ENCODE results near the gene NSD1.

Gene NSD1

DNA sequence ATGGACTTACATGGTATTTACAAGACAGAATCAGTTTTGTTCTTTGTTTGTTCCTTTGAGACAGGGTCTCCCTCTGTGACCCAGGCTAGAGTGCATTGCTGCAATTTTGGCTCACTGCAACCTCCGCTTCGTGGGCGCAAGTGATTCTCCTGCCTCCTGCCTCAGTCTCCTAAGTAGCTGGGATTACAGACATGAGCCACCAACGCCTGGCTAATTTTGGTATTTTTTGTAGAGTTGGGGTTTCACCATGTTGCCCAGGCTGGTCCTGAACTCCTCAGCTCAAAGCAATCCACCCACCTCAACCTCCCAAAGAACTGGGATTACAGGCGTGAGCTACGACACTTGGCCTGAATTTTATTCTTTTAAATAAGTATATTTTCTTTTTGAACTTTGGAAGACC lies 142.3 kb downstream of the NSD1 start:
- TF ChIP-seq, protein P1, sequence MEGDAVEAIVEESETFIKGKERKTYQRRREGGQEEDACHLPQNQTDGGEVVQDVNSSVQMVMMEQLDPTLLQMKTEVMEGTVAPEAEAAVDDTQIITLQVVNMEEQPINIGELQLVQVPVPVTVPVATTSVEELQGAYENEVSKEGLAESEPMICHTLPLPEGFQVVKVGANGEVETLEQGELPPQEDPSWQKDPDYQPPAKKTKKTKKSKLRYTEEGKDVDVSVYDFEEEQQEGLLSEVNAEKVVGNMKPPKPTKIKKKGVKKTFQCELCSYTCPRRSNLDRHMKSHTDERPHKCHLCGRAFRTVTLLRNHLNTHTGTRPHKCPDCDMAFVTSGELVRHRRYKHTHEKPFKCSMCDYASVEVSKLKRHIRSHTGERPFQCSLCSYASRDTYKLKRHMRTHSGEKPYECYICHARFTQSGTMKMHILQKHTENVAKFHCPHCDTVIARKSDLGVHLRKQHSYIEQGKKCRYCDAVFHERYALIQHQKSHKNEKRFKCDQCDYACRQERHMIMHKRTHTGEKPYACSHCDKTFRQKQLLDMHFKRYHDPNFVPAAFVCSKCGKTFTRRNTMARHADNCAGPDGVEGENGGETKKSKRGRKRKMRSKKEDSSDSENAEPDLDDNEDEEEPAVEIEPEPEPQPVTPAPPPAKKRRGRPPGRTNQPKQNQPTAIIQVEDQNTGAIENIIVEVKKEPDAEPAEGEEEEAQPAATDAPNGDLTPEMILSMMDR (IDR thresholded peaks at IDR 0.05; ENCODE audit: low read depth, low read length), result no peak
- Histone ChIP-seq H3K4me1 (no peaks in the 10 kb centered on the region), H3K4me3 (ENCODE audit: low read depth, low read length) (no peak overlapping the region), H3K27me3 (no peaks in the 10 kb centered on the region), H3K9me3 (no peaks in the 10 kb centered on the region), H3K36me3 (peaks cover 44% of the 10 kb centered on the region)
- DNase-seq, result no peak

DNA sequence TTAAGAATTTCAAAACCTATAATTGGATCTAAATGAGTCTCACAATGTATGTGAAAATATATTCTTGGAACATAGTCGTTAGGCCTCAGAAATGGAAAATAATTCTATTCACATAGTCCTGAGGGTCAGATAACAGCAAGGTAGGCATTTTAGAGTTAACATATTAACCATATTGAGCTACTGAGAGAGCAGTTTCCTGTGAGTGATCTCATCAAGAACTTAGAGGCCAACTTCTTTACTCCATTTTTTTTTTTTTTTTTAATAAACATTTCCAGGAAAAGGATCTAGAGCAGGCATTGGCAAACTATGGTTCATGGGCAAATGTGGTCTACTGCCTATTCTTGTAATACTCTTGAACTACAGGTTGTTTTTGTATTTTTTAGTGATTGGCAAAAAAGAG lies 143.3 kb downstream of the NSD1 start:
- Histone ChIP-seq H3K9me3 (no peaks in the 10 kb centered on the region), H3K4me3 (ENCODE audit: low read depth, low read length) (no peak overlapping the region), H3K4me1 (no peaks in the 10 kb centered on the region), H3K27me3 (no peaks in the 10 kb centered on the region), H3K36me3 (peaks cover 50% of the 10 kb centered on the region)
- TF ChIP-seq, protein P1 (IDR thresholded peaks at IDR 0.05; ENCODE audit: low read depth, low read length), result no peak
- DNase-seq, result no peak

DNA sequence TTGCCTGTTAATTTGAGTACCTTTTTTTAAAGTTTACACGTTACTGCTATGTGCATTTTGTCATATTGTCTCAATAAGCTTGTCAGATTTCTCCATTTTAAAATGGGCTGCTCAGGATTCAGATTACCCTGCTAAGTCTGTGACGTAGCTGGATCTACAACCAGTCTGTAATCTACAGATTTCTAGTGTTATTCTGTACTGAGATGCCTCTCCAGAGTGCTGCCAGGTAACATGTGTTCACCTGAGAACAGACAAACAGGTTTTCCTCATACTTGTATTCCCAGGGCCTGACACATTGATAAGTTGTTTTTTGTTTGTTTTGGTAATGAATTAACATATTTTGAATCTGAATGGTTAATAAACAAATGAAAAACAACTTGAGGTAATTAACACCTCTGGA lies 154.6 kb downstream of the NSD1 start:
- no peak overlapping the region for H3K4me3 ChIP-seq (ENCODE audit: low read depth, low read length)
- no peaks in the 10 kb centered on the region for H3K4me1 ChIP-seq
- DNase-seq, result no peak
- no peaks in the 10 kb centered on the region for H3K27me3 ChIP-seq
- TF ChIP-seq, protein P1 (IDR thresholded peaks at IDR 0.05; ENCODE audit: low read depth, low read length), result no peak
- H3K36me3 ChIP-seq, result peaks cover 74% of the 10 kb centered on the region
- no peaks in the 10 kb centered on the region for H3K9me3 ChIP-seq

DNA sequence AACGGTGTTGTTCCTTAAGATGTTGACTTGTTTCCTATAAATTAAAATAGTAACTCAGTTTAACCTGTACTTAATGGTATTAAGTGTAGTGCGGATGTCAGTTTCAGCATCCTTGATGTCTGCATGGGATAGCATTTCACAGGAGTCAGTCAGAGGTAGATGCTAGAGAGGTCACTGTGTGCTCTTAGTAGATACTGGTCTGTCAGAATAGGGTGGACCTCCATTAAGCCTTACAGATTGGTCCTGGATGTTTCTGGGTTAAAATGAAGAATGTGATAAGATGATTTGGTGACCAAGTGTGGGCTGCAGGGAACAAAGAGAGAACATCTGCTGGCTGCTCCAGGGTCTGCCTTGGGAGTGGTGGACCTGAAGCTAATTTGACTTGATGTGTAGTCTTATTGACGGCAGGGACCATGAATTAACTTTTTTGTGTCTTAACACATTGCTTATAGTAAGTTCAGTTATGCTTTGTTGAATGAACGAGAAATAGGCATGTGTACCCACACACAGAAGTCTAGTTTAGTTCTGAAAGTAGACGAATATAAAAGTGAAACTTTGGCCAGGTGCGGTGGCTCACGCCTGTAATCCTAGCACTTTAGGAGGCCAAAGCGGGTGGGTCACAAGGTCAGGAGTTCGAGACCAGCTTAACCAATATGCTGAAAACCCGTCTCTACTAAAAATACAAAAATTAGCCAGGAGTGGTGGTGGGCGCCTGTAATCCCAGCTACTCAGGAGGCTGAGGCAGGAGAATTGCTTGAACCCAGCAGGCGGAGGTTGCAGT lies 157.4 kb downstream of the NSD1 start:
- H3K27me3 ChIP-seq, result no peaks in the 10 kb centered on the region
- no peaks in the 10 kb centered on the region for H3K4me1 ChIP-seq
- H3K36me3 ChIP-seq, result peaks cover 76% of the 10 kb centered on the region

DNA sequence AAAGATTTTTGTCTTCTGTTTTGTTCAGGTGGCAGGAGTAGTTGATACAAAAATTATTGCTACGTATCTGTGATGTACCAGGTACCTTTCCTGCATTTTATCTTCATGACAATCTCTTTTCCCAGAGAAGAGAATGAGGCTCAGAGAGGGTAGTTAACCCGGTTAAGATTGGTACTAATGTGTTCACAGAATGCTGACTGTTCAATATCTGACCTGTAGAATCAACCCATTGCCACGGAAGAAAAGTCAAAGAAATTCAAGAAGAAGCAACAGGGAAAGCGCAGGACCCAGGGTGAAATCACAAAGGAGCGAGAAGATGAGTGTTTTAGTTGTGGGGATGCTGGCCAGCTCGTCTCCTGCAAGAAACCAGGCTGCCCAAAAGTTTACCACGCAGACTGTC lies 158.2 kb downstream of the NSD1 start:
- H3K4me1 ChIP-seq, result no peaks in the 10 kb centered on the region
- H3K36me3 ChIP-seq, result peaks cover 80% of the 10 kb centered on the region
- H3K4me3 ChIP-seq (ENCODE audit: low read depth, low read length), result no peak overlapping the region
- TF ChIP-seq, protein P1 (IDR thresholded peaks at IDR 0.05; ENCODE audit: low read depth, low read length), result no peak
- DNase-seq, result no peak
- no peaks in the 10 kb centered on the region for H3K9me3 ChIP-seq
- no peaks in the 10 kb centered on the region for H3K27me3 ChIP-seq

More for the DNA sequence above, 157.4 kb downstream of the NSD1 start:
- no peak for DNase-seq
- Histone ChIP-seq H3K4me3 (ENCODE audit: low read depth, low read length) (no peak overlapping the region), H3K9me3 (no peaks in the 10 kb centered on the region)
- TF ChIP-seq, protein P1 (IDR thresholded peaks at IDR 0.05; ENCODE audit: low read depth, low read length), result no peak

DNA sequence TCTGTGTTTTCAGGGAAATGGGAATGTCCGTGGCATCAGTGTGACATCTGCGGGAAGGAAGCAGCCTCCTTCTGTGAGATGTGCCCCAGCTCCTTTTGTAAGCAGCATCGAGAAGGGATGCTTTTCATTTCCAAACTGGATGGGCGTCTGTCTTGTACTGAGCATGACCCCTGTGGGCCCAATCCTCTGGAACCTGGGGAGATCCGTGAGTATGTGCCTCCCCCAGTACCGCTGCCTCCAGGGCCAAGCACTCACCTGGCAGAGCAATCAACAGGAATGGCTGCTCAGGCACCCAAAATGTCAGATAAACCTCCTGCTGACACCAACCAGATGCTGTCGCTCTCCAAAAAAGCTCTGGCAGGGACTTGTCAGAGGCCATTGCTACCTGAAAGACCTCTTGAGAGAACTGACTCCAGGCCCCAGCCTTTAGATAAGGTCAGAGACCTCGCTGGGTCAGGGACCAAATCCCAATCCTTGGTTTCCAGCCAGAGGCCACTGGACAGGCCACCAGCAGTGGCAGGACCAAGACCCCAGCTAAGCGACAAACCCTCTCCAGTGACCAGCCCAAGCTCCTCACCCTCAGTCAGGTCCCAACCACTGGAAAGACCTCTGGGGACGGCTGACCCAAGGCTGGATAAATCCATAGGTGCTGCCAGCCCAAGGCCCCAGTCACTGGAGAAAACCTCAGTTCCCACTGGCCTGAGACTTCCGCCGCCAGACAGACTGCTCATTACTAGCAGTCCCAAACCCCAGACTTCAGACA lies 160.4 kb downstream of the NSD1 start:
- H3K27me3 ChIP-seq, result no peaks in the 10 kb centered on the region
- no peaks in the 10 kb centered on the region for H3K9me3 ChIP-seq
- H3K4me3 ChIP-seq (ENCODE audit: low read depth, low read length), result no peak overlapping the region
- H3K36me3 ChIP-seq, result peaks cover 66% of the 10 kb centered on the region
- DNase-seq, result no peak
- no peaks in the 10 kb centered on the region for H3K4me1 ChIP-seq
- TF ChIP-seq, protein P1 (IDR thresholded peaks at IDR 0.05; ENCODE audit: low read depth, low read length), result no peak

Data from BE2C (cell line).